Esophagus mucosa (tissue), 1 donor: ENCODE data around the gene U2AF2. TPM values are rescaled to one million over a fixed set of nuclear protein-coding genes. Genes with fewer than 3 reads are reported as not detected.
A peak's percentile ranks its signal among the peaks of the same experiment; 100 is the strongest.

Experiments
- ATAC-seq: fragments of 200-7000 bp; cut with Tn5 transposase; one replicate; pipeline ENCODE4 v1.9.1; 2020
- total RNA-seq: library from RNA; stranded (reverse); gene quantifications from one replicate; pipeline ENCODE4 v1.2.4, GENCODE V29; 2023
- donor health status: DM: yes; HTN: yes; CAD: no.

The U2AF2 gene
- total RNA-seq, 1 donor from 2014 or later: 108 TPM

DNA sequence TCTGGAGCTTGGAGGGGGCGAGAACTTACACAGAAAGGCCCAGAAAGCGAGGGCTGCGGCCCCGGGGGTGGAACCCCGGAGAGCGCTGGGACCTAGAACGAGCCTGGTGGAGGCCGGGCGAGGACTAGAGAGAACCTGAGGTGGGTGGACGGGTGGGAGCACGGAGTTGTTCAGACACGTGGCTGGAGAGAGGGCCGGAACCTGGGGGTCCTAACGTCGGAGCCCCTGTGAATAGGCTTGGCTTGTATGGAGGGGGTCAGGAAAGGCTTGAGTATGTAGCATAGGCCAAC lies 11.0 kb upstream of the U2AF2 start:
- ATAC-seq: no peak

- ATAC-seq: no peak
These were observed 10.5 kb upstream of the U2AF2 start for GRCh38 chr19:55644191-55644833.

GRCh38 chr19:55644842-55645511 lies 9.9 kb upstream of the U2AF2 start:
- ATAC-seq: no peak

DNA sequence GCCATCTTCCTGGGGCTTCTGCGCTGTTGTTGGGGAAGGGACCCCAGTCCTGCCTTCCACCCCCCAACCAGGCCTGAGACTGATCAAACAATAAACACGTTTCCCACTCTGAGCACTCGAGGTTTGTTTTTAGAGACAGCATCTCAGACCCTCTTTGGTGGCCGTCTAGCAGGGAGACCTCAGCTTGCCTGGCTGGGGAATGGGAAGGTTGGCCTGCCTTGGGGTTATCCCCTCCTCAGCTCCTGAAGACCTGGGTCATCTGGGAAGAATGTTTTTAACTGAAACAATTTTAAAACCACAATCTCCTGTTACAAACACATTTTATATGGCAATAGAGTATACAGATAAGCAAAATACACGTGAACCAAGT lies 9.3 kb upstream of the U2AF2 start:
- ATAC-seq: no peak

DNA sequence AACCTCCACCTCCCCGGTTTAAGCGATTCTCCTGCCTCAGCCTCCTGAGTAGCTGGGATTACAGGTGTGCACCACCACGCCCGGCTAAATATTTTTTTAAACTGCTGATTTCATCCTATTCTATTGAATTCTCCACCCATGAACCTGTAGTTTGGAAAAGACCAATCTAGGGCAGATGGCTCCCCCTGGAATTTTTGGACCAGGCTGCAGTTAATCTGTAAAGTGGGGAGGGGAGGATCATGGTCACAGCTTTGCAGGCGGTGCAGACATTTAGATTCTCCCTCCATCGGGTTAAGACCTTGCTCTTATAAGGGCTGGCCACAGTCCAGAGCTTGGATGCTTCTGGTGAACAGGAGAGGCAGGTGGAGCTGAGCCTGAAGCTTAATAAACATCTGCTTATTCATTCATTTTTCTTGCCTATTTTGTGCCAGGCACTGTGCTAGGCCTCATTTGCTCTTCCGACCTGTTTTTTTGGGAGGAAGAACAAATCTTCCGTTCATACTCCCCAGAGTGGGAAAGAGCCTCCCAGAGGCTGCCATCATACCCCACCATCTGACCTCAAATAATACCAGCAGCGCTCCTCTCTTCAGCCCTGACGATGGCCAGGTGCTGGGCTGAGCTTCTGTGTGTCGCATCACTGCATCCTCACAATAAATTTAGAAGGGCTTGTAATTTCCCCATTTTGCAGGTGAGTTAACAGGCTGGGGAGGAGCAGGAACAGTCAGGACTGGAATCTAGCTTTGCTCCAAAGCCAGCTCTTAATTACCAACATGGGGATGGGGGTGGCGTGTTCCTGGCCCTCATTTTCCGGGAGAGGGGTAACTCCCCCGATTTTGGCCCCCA lies 7.7 kb upstream of the U2AF2 start:
- no peak for ATAC-seq

GRCh38 chr19:55647732-55648584 lies 6.9 kb upstream of the U2AF2 start, which contains the start of gene CCDC106:
TSS of gene CCDC106 (plus strand) at chr19:55648212. CDS start at chr19:55649047, 835 bp downstream.
- peak; percentile 21 for ATAC-seq

DNA sequence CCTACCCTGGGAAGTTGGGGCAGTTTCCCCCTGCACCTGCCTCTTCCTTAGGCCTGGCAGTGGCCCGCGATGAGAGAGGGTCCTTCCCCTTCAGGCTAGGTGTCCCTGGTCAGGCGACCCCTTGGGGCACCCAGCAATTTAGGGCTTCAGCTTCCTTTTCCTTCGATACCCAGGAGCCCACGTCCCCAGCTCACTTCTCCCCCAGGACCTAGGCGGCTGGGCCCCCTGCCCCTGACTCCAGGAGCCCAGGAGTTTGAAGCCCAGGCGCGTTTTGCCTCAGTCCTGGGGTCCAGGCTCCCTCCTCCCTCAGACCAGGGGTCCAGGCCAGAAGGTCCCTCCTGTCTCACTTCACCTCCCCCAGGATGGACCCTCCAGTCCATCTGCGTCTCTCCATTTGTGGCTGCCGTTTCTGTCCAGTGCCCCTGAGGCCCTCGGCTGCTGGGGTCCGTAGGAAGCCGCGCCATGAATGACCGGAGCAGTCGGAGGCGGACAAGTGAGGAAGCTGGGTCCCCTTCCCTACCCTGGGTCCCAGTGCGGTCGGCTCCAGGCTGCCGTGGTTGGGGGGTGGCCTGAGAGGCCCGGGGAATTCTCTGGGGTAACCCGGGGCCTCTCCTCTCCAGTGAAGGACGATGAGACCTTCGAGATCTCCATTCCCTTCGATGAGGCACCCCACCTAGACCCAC lies 6.1 kb upstream of the U2AF2 start:
- no peak for ATAC-seq

- no peak for ATAC-seq
These were observed 5.3 kb upstream of the U2AF2 start for GRCh38 chr19:55649268-55650125.

DNA sequence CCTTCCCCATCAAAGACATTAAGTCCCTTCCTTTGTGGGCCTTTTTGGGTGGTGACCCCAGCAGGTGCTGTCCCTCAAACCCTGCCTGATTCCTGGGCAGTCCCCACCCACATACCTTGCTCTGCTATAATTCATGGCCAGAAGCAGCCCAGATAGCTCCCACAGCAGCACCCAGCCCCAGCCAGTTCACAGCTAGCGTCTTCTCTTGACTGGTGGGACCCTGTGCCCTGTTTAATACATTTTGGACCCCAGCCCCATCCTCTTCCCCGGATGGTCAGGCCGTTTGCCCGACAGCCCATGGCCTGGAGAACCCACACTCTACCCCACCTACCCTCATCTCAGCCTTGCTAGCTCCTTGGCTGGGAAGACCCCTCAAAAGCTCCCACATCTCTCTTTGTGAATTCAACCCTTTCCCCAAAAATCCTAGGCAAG lies 4.7 kb upstream of the U2AF2 start:
- ATAC-seq: no peak

GRCh38 chr19:55650602-55651230 lies 4.1 kb upstream of the U2AF2 start:
- ATAC-seq: no peak

- no peak for ATAC-seq
These were observed 3.6 kb upstream of the U2AF2 start for GRCh38 chr19:55651236-55651635.

DNA sequence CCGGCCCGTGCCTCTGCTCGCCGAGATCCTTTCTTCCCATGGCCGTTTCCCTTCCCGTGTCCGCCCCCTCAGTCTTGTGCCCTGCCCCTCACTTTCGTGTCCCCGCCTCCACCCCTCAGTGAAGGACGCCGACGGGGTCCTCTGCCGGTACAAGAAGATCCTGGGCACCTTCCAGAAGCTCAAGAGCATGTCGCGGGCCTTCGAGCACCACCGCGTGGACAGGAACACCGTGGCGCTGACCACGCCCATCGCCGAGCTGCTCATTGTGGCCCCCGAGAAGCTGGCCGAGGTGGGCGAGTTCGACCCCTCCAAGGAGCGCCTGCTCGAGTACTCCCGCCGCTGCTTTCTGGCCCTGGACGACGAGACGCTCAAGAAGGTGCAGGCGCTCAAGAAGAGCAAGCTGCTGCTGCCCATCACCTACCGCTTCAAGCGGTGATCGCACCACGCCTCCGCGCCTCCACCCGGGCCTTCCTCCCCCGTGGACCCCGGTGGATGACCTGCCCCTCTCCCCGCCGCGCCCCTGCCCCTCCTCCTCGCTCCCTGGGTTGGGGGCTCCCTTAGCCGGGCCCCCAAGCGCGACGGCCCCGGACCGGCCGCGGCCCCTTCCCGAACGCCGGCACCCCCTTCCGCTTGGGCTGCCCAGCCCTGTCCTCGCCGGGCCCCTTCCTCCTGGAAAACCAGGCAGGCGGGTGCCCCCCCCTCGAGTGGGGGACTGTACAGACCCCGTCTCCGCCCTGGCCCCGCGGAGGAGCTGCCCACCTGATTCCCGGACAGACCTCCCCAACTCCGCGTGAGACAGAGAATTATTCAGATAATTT lies 2.3 kb upstream of the U2AF2 start:
- no peak for ATAC-seq

DNA sequence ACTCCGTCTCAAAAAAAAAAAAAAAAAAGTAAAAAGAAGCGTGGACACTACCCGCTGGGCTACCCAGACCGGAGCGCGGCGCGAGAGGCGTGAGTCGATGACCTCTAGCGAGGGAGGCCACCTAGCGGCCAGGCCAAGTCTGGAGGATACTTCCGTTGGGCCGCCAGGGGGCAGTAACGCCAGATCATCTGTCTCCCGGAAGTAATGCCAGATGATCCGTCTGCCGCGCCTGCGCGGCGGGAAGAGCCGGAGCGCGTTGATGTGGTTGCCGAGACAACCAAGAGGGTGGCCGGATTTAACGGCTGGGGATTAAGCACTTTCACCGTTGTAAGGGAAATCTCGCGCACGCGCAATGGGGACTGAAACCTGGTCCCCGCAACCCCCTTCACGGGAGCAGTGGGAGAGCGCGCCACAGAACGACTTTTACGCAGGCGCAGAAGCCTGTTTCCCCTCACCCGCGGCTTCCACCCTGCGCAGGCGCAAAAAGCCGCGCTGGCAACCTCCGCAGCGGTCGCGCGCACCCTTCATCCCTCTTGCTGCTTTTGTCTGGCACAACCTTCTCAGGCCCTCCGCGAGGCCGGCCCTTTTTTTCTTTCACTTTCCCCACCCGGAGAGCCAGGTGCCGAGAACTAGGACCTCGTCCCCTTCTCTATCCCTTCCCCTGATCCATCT lies 1.0 kb upstream of the U2AF2 start:
- ATAC-seq: peak; percentile 70

- peak; percentile 84 for ATAC-seq
These were observed 440 bp upstream of the U2AF2 start for GRCh38 chr19:55654323-55654867.

GRCh38 chr19:55655648-55656040 lies 809 bp downstream of the U2AF2 start:
- no peak for ATAC-seq

DNA sequence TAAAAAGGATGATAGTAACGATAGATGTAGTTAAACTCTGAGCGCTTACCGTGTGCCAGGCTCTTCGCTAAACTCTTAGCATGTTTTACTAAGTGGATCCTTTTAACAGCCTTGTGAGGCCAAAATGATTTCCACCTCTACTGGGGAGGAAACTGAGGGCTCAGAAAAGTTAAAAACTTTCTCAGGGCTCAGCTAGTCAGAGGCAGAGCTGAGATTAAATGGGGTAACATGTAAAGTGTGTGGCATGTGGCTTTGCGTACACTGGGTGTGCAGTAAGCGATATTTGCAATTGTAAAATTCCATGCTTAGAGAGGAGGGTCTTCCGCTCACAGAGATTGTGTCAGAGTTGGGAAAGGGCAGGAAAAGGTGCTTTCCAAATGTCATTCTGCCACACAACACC lies 1.7 kb downstream of the U2AF2 start:
- ATAC-seq: no peak

- no peak for ATAC-seq
These were observed 2.3 kb downstream of the U2AF2 start for GRCh38 chr19:55656988-55657747.

DNA sequence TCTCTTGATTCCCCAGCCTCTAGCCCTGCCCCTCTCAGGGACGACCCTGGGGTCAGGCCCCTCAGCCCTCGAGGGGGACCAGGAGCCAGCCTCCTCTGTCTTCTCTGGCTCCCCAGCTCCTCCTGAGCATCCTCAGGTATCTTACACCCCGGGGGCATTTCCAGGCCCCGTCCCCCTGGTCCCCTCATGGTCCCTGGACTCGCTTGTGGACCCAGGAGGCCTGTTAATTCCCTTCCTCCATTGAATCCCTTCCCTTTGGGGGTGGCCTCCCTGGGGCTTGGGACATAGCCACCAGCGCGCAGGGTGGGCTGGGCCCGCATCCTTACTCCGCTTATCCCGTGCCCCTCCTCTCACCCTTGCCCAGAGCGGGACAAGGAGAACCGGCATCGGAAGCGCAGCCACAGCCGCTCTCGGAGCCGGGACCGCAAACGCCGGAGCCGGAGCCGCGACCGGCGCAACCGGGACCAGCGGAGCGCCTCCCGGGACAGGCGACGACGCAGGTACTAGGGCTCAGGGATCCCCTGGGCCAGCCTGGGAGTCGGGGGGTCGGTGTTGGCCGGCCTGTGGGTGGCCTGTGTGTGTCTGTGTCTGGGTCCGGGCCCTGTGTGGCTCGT lies 4.1 kb downstream of the U2AF2 start:
- ATAC-seq: no peak
